HUES6 (cell line): ENCODE measurements around the gene ELP4.
A peak's percentile ranks its signal among the peaks of the same experiment; 100 is the strongest.
"Not testable (repeated sequence)": the region's sequence is repeated elsewhere in the genome, so short reads cannot be mapped to it uniquely, and the experiment has no call there.

ENCODE experiments used
- H3K27ac ChIP-seq: 2 replicates; pipeline ENCODE4 v1.7.0; 2013; ENCODE audit warnings: low read depth, mild to moderate bottlenecking, low read length, inconsistent platforms
- H3K27me3 ChIP-seq: 2 replicates; pipeline ENCODE4 v1.6.1; 2013; ENCODE audit warnings: low read length; ENCODE audit not compliant: control insufficient read depth, insufficient read depth
- H3K36me3 ChIP-seq: 2 replicates; pipeline ENCODE4 v1.6.1; 2013; ENCODE audit warnings: low read length; ENCODE audit not compliant: control insufficient read depth, insufficient read depth
- H3K4me1 ChIP-seq: 2 replicates; pipeline ENCODE4 v1.6.1; 2013; ENCODE audit warnings: low read length; ENCODE audit not compliant: control insufficient read depth, insufficient read depth
- H3K4me3 ChIP-seq: 2 replicates; pipeline ENCODE4 v1.5.1; 2013; ENCODE audit warnings: low read depth, low read length
- H3K9ac ChIP-seq: one replicate; pipeline ENCODE4 v1.6.1; 2013; ENCODE audit warnings: mild to moderate bottlenecking, low read length
- H3K9me3 ChIP-seq: 2 replicates; pipeline ENCODE4 v1.6.1; 2013; ENCODE audit warnings: low read depth, low read length; ENCODE audit not compliant: control insufficient read depth, insufficient read depth

Gene ELP4

DNA sequence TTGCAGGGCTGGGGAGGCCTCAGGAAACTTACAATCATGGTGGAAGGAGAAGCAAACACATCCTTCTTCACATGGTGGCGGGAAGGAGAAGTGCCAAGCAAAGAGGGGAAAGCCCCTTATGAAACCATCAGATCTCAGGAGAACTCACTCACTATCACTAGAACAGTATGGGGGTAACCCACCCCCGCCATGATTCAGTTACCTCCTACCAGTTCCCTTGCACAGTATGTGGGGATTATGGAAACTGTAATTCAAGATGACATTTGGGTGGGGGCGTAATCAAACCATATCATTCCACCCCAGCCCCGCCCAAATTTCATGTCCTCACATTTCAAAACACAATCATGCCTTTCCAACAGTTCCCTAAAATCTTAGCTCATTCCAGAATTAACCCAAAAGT is 16.3 kb upstream of the ELP4 start:
- Histone ChIP-seq H3K9ac (no peak overlapping the region), H3K27me3 (no peaks in the 10 kb centered on the region), H3K36me3 (peaks cover 20% of the 10 kb centered on the region), H3K9me3 (peaks cover 14% of the 10 kb centered on the region), H3K4me3 (no peak overlapping the region), H3K4me1 (peaks cover 6% of the 10 kb centered on the region; the same call in 1 of the 2 replicates), H3K27ac (no peak overlapping the region)

- H3K36me3 ChIP-seq = peaks cover 20% of the 10 kb centered on the region
- H3K27ac ChIP-seq, H3K4me3 ChIP-seq, H3K4me1 ChIP-seq, H3K9ac ChIP-seq, H3K27me3 ChIP-seq: not testable (repeated sequence)
- peaks cover 14% of the 10 kb centered on the region for H3K9me3 ChIP-seq
Measured at GRCh38 chr11:31493762-31494161, 15.8 kb upstream of the ELP4 start.

DNA sequence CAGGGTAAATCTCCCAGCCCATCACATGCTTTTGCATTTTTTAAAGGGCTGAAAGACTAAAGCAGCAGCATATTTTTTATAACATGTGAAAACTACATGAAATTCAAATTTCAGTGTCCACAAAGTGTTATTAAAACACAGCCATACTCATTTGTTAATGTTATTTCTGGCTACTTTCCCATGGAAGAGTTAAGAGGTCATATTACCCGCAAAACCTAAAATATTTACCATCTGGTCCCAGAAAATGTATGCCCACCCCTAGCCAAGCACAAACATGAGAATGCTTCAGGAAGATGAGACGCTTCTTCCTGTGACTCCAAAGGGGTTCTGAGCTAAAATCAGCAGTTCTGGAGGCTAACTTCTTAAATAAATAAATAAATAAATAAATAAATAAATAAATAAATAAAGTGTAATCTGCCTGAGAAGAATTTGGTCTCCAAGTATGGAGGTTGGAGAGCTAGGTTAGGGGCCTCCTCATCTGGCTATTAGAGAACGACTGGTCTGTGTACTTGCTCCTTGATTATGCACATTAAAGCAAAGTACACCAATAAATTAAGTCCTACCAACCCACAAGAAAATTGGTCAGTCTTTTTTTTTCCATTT is 9.9 kb upstream of the ELP4 start:
- Histone ChIP-seq H3K4me3 (no peak overlapping the region), H3K9me3 (peaks cover 7% of the 10 kb centered on the region; the same call in 1 of the 2 replicates), H3K36me3 (peaks cover 14% of the 10 kb centered on the region), H3K9ac (no peak overlapping the region), H3K27ac (no peak overlapping the region), H3K4me1 (no peaks in the 10 kb centered on the region), H3K27me3 (no peaks in the 10 kb centered on the region)

DNA sequence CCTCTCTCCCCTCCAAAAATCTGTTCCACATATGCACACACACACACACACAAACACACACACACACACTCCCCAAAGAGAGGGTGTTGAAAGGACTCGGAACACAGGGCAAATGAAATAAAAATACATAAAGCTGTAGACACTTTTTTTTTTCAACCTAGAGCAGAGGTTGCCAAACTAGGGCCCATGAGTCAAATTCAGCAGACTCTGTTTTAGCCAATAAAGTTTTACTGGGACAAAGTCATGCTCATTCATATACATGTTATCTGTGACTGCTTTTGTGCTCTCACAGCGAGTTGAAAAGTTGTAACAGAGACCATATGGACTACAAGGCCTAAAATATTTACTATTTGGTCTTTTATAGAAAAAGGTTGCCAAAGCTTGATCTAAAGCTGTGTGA is 9.0 kb upstream of the ELP4 start:
- Histone ChIP-seq H3K36me3 (peaks cover 13% of the 10 kb centered on the region), H3K27me3 (no peaks in the 10 kb centered on the region)

DNA sequence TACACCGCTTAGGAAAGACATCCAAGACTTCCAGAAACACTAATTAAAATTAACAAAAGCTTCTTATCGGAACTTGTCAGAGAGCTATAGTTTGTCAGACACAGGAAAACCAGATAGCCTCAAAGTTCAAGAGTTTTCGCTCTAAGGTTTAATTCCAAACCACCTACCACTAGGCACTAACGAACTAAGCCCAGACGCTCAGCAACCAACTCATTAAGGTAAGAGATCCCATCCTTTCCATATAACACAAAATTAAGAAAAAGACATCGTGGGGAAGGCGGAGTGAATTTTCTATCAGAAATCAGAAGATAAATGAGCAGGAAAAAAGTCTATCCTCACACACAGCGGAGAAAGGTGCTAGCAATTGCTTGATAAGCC is 527 bp upstream of the ELP4 start:
- Histone ChIP-seq H3K36me3 (peaks cover 14% of the 10 kb centered on the region), H3K4me3 (peak overlapping the region; percentile 83), H3K9me3 (no peaks in the 10 kb centered on the region), H3K9ac (peak overlapping the region; percentile 82), H3K27ac (no peak overlapping the region), H3K27me3 (no peaks in the 10 kb centered on the region), H3K4me1 (peaks cover 9% of the 10 kb centered on the region; the same call in 1 of the 2 replicates)

More for the DNA sequence above, 9.0 kb upstream of the ELP4 start:
- Histone ChIP-seq H3K4me3 (no peak overlapping the region), H3K9me3 (no peaks in the 10 kb centered on the region; the same call in 1 of the 2 replicates), H3K9ac (no peak overlapping the region), H3K4me1 (no peaks in the 10 kb centered on the region), H3K27ac (no peak overlapping the region)

DNA sequence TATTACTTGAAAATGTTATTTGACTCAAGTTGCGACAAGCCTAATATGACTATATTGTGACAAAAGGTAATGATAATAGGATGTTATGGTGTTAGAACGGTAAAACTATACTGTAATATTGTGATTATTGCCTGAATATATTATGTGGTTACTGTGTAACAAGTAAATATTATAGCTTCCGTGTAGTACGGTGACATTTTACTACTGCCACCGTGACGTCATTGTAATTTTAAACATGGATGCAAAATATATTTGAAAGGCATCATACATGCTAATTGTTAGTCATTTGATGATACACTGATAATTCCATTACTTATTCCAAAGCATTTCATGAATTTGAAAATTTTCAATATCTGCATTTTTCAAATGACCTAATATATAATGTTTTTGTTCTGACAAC is 2.5 kb downstream of the ELP4 start:
- Histone ChIP-seq H3K4me3 (no peak overlapping the region), H3K27me3 (no peaks in the 10 kb centered on the region), H3K9me3 (no peaks in the 10 kb centered on the region), H3K27ac (no peak overlapping the region), H3K4me1 (peaks cover 9% of the 10 kb centered on the region; the same call in 1 of the 2 replicates), H3K36me3 (no peaks in the 10 kb centered on the region), H3K9ac (no peak overlapping the region)

GRCh38 chr11:31521497-31522150 is 12.1 kb downstream of the ELP4 start:
- no peaks in the 10 kb centered on the region for H3K4me1 ChIP-seq
- H3K4me3 ChIP-seq = no peak overlapping the region
- H3K9ac ChIP-seq = no peak overlapping the region
- no peaks in the 10 kb centered on the region for H3K9me3 ChIP-seq
- no peak overlapping the region for H3K27ac ChIP-seq
- H3K27me3 ChIP-seq = no peaks in the 10 kb centered on the region
- H3K36me3 ChIP-seq = no peaks in the 10 kb centered on the region

DNA sequence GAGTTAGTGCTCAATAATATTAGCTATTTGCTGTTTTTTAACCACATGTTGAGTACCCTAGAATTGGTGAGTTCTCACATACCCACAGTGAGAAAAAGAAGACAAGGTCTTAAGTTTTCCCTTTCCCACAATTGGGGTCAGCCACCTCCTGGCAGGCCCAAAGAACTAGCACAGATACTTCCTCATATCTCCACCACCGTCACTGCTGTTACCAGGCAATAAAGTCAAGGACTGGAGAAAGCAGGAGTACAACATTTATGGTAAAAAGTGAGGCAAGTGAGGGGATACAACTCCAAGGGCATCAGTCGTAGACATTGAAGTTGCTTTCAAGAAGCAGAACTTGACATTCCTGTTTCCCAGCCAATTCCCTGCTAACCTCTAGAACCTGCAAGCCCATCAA is 19.6 kb downstream of the ELP4 start:
- Histone ChIP-seq H3K4me3 (no peak overlapping the region), H3K4me1 (no peaks in the 10 kb centered on the region), H3K36me3 (no peaks in the 10 kb centered on the region), H3K27me3 (no peaks in the 10 kb centered on the region), H3K27ac (no peak overlapping the region), H3K9ac (no peak overlapping the region), H3K9me3 (no peaks in the 10 kb centered on the region)

GRCh38 chr11:31529701-31530100 is 20.1 kb downstream of the ELP4 start:
- no peaks in the 10 kb centered on the region for H3K9me3 ChIP-seq
- H3K4me3 ChIP-seq = no peak overlapping the region
- no peak overlapping the region for H3K9ac ChIP-seq
- H3K27me3 ChIP-seq = no peaks in the 10 kb centered on the region
- H3K4me1 ChIP-seq = no peaks in the 10 kb centered on the region
- no peaks in the 10 kb centered on the region for H3K36me3 ChIP-seq
- no peak overlapping the region for H3K27ac ChIP-seq

GRCh38 chr11:31531293-31531692 is 21.7 kb downstream of the ELP4 start:
- Histone ChIP-seq H3K9me3 (no peaks in the 10 kb centered on the region), H3K27ac (no peak overlapping the region), H3K36me3 (no peaks in the 10 kb centered on the region), H3K9ac (no peak overlapping the region), H3K4me1 (no peaks in the 10 kb centered on the region), H3K4me3 (no peak overlapping the region), H3K27me3 (no peaks in the 10 kb centered on the region)

- Histone ChIP-seq H3K9ac (no peak overlapping the region), H3K27ac (no peak overlapping the region), H3K27me3 (no peaks in the 10 kb centered on the region), H3K4me1 (no peaks in the 10 kb centered on the region), H3K4me3 (no peak overlapping the region), H3K9me3 (no peaks in the 10 kb centered on the region), H3K36me3 (no peaks in the 10 kb centered on the region)
Measured at GRCh38 chr11:31535479-31535878, 25.9 kb downstream of the ELP4 start.
